GM12878 (cell line): ENCODE measurements around the gene KRT20. TPM values are rescaled to one million over a fixed set of nuclear protein-coding genes. Genes with fewer than 3 reads are reported as not detected.

ENCODE experiments used
- ATAC-seq: fragments of 200-7000 bp; cut with Tn5 transposase; 3 replicates; pipeline ENCODE4 v1.9.1; 2020; ENCODE audit warnings: mild to moderate bottlenecking, moderate library complexity
- BruUV-seq: library from RNA; stranded (reverse); fragments of 400-500 nt; replicated peaks from 2 replicates; lab custom pipeline; 2021; lab: Mats Ljungman, UMichigan
- CTCF ChIA-PET: fragments of 300-600 bp; sonication (Branson Sonifier 250); formaldehyde crosslinking; extraction: SDS; loops from one replicate; lab custom pipeline; 2021; ENCODE audit warnings: inconsistent platforms; lab: Yijun Ruan, JAX
- POLR2A ChIA-PET: fragments of 350-600 bp; formaldehyde crosslinking; extraction: SDS; loops from one replicate; lab custom pipeline; 2021; ENCODE audit warnings: inconsistent platforms; lab: Charles Lee
- RAD21 ChIA-PET: fragments of 300-600 bp; sonication (Branson Sonifier 250); formaldehyde crosslinking; loops from one replicate; lab custom pipeline; 2023; ENCODE audit warnings: antibody characterized with exemption; ENCODE audit not compliant: unreplicated experiment; lab: Charles Lee
- SMC1A ChIA-PET: fragments of 300-600 bp; sonication (Branson Sonifier 250); formaldehyde crosslinking; loops from one replicate; lab custom pipeline; 2023; ENCODE audit not compliant: unreplicated experiment, uncharacterized antibody; lab: Charles Lee
- DNase-seq: peaks from one replicate; pipeline ENCODE4 v3.0.0-alpha.2; 2011; ENCODE audit warnings: low read depth, low spot score
- FAIRE-seq: peaks from 3 replicates; lab custom pipeline; 2011; peaks lifted over from hg19 to GRCh38; lab: Jason Lieb, UNC
- H2AFZ ChIP-seq: 2 replicates; pipeline ENCODE4 v1.6.0; 2011; ENCODE audit warnings: low read depth, low read length, control low read depth; ENCODE audit not compliant: control insufficient read depth
- H3K27ac ChIP-seq: 2 replicates; pipeline ENCODE4 v1.5.1; 2011; ENCODE audit warnings: control low read depth; ENCODE audit not compliant: control insufficient read depth, insufficient read depth
- H3K27me3 ChIP-seq, 2 experiments: replicated peaks in 1 of 2; 2 replicates each; pipeline versions ENCODE4 v1.6.0 to v1.6.1; 2011; ENCODE audit warnings: low read length in 1 of 2; ENCODE audit not compliant: control insufficient read depth in 2 of 2, insufficient read depth in 2 of 2
- H3K36me3 ChIP-seq, 2 experiments: 2 replicates each; pipeline ENCODE4 v1.5.1; 2011; ENCODE audit warnings: low read length in 1 of 2; ENCODE audit not compliant: control insufficient read depth in 2 of 2, insufficient read depth in 2 of 2
- H3K4me1 ChIP-seq: 2 replicates; pipeline ENCODE4 v1.6.1; 2011; ENCODE audit warnings: mild to moderate bottlenecking, low read length, moderate library complexity, mixed read lengths; ENCODE audit not compliant: control insufficient read depth, insufficient read depth
- H3K4me2 ChIP-seq: 2 replicates; pipeline ENCODE4 v1.6.0; 2011; ENCODE audit warnings: control low read depth; ENCODE audit not compliant: control insufficient read depth, insufficient read depth
- H3K4me3 ChIP-seq: fragments of 200-600 bp; sonication (generic); 2 replicates; pipeline ENCODE4 v1.5.1; 2016
- H3K79me2 ChIP-seq: 2 replicates; pipeline ENCODE4 v1.6.0; 2011; ENCODE audit warnings: low read length; ENCODE audit not compliant: control insufficient read depth, insufficient read depth
- H3K9ac ChIP-seq: 2 replicates; pipeline ENCODE4 v1.8.0; 2011; ENCODE audit warnings: low read length, control low read depth, mixed read lengths; ENCODE audit not compliant: control insufficient read depth, insufficient read depth
- H3K9me3 ChIP-seq: replicated peaks from 3 replicates; pipeline ENCODE4 v1.5.1; 2011; ENCODE audit warnings: mild to moderate bottlenecking, low read length; ENCODE audit not compliant: control insufficient read depth, insufficient read depth
- H4K20me1 ChIP-seq: 2 replicates; pipeline ENCODE4 v1.6.0; 2011; ENCODE audit not compliant: control insufficient read depth, insufficient read depth
- CREB1 ChIP-seq: IDR thresholded peaks from 2 replicates; pipeline ENCODE4 v1.6.1; 2012; ENCODE audit warnings: low read depth, mild to moderate bottlenecking, inconsistent platforms
- FOS ChIP-seq: IDR thresholded peaks from 3 replicates; pipeline ENCODE4 v1.6.1; 2011; ENCODE audit warnings: borderline replicate concordance; ENCODE audit not compliant: insufficient read length; ENCODE audit errors: extremely low read depth
- NRF1 ChIP-seq: conservative IDR thresholded peaks from 2 replicates; pipeline ENCODE4 v1.6.1; 2011; ENCODE audit warnings: mild to moderate bottlenecking, low read depth, low read length, improper control_type of control experiment
- PRDM15 ChIP-seq: fragments of 450-650 bp; formaldehyde crosslinking; IDR thresholded peaks from 2 replicates; pipeline ENCODE4 v1.4.0; 2020; ENCODE audit warnings: mild to moderate bottlenecking, moderate library complexity
- WGBS: methylation state at CpG from one replicate; pipeline ENCODE4 v1.1.6; 2016; ENCODE audit warnings: low lambda C conversion rate; ENCODE audit not compliant: insufficient replicate concordance, insufficient coverage; ENCODE audit errors: missing lambda C conversion rate; 5-methylcytosine and 5-hydroxymethylcytosine counted together
- in situ Hi-C: fragments of 300-500 bp; cut with MboI; formaldehyde crosslinking; loops from 9 replicates; pipeline ENCODE4 v1.14.3; 2018; ENCODE audit warnings: mixed read lengths
- intact Hi-C: fragments of 100-400 bp; cut with micrococcal nuclease; formaldehyde crosslinking; loops from one replicate; pipeline ENCODE4 v1.14.2; 2022; ENCODE audit not compliant: unreplicated experiment
- polyA plus RNA-seq, 11 experiments: library from polyadenylated mRNA; depleted of rRNA in 4 of 11; unstranded in 6 of 11; stranded (reverse) in 5 of 11; fragments of >200 nt; fragmentation: Nextera tagmentation in 4 of 11; fragmentation: Illumina TruSeq in 1 of 11; extraction: Ambion mirVana in 4 of 11; extraction: Trizol in 1 of 11; gene quantifications; 1 replicate in 1 of 11; 2 replicates in 10 of 11; pipeline versions ENCODE4 v1.2.1 to v1.2.3, GENCODE V29; 2011 to 2016; ENCODE audit warnings: inconsistent platforms in 2 of 11, missing spikeins in 2 of 11, low read depth in 1 of 11
- total RNA-seq, 4 experiments: library from RNA; depleted of rRNA in 3 of 4; stranded (reverse); fragments of >200 nt in 3 of 4; fragmentation: Illumina TruSeq in 1 of 4; extraction: Trizol in 1 of 4; gene quantifications; 2 replicates each; pipeline versions ENCODE4 v1.2.1 to v1.2.3, GENCODE V29; 2013 to 2021
- TF ChIP-seq, protein P1 (sequence below): fragments of 450-650 bp; IDR thresholded peaks from 2 replicates; pipeline ENCODE4 v1.6.1; 2018; ENCODE audit warnings: borderline replicate concordance, mild to moderate bottlenecking; ENCODE audit not compliant: partially characterized antibody

Gene KRT20
- total and polyA plus RNA-seq, 10 of the 15 experiments (the other 5 are each of a cell fraction or from before 2014, with no cell fraction given): 0.23 TPM; not detected in 9

- Histone ChIP-seq H3K79me2 (no peaks in the 10 kb centered on the region), H3K4me2 (no peak overlapping the region), H3K27ac (no peak overlapping the region), H3K9me3 (no peaks in the 10 kb centered on the region), H4K20me1 (no peaks in the 10 kb centered on the region), H3K4me3 (no peak overlapping the region), H3K36me3 (peaks cover 0 to 3% of the 10 kb centered on the region in 2 experiments; a peak in 1 of 4 replicates), H3K27me3 (no peaks in the 10 kb centered on the region), H3K4me1 (no peaks in the 10 kb centered on the region), H3K9ac (no peak overlapping the region), H2AFZ (no peak overlapping the region)
- FAIRE-seq (no peak), ATAC-seq (no peak), DNase-seq (no peak)
- ChIA-PET RAD21 (no interaction called here), SMC1A (no interaction called here), POLR2A (no interaction called here), CTCF (interaction anchor here (0.5 kb wide), 1 partner anchor 19 kb away, joined by 4 read pairs; no protein-coding TSS in a partner anchor)
- intact Hi-C loops (no loop called here), in situ Hi-C loops (no loop called here)
- TF ChIP-seq FOS: no peak
- TF ChIP-seq PRDM15 (CRISPR knock-in tag): no peak
- no peak for TF ChIP-seq NRF1
- TF ChIP-seq, protein P1, sequence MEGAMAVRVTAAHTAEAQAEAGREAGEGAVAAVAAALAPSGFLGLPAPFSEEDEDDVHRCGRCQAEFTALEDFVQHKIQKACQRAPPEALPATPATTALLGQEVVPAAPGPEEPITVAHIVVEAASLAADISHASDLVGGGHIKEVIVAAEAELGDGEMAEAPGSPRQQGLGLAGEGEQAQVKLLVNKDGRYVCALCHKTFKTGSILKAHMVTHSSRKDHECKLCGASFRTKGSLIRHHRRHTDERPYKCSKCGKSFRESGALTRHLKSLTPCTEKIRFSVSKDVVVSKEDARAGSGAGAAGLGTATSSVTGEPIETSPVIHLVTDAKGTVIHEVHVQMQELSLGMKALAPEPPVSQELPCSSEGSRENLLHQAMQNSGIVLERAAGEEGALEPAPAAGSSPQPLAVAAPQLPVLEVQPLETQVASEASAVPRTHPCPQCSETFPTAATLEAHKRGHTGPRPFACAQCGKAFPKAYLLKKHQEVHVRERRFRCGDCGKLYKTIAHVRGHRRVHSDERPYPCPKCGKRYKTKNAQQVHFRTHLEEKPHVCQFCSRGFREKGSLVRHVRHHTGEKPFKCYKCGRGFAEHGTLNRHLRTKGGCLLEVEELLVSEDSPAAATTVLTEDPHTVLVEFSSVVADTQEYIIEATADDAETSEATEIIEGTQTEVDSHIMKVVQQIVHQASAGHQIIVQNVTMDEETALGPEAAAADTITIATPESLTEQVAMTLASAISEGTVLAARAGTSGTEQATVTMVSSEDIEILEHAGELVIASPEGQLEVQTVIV: no peak
- TF ChIP-seq CREB1: no peak
- WGBS: 32% methylated on average over 3 of the region's 3 CpGs
- BruUV-seq: no TSS peak
These were observed 45.8 kb downstream of the KRT20 start for GRCh38 chr17:40839194-40839593.
